ENCODE data around the gene SBF2.

SBF2 gene

DNA sequence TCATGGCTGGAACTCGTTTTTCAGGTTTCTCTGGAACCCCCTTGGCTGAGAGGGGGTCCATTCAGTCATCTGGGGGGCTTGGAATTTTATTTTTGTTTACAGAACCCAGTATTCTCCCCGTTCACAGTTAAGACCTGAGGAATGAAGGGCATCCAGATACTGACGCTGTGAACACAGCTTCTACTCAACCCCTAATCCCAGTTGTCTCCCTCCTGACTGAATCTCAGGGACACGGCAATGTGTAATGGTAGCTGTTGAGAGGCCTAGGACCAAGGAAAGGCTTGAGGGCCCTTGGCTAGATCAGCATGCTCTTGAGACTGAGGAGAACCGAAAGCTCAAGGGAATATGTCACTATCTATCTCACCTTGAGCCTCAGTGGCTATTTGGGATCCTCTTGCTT, 516.5 kb downstream of the SBF2 start:
- H3K9me3 ChIP-seq (ENCODE audit: insufficient read depth, low read length, severe bottlenecking) = no peaks in the 10 kb centered on the region
- no peaks in the 10 kb centered on the region for H3K4me1 ChIP-seq (ENCODE audit: insufficient read depth, low read length)
- H3K9ac ChIP-seq (ENCODE audit: low read depth, low read length) = no peak overlapping the region
- DNase-seq (no peak), ATAC-seq (ENCODE audit: insufficient read depth, low read depth) (no peak)
- no peak overlapping the region for H3K4me2 ChIP-seq (ENCODE audit: insufficient read depth, low read length)
- no peaks in the 10 kb centered on the region for H3K79me2 ChIP-seq (ENCODE audit: insufficient read depth, low read length)
- H3K4me3 ChIP-seq (ENCODE audit: low read depth in 1 of 2, low read length in 2 of 2) = no peak overlapping the region
- H4K20me1 ChIP-seq (ENCODE audit: insufficient read depth, low read length) = no peaks in the 10 kb centered on the region
- H3K27ac ChIP-seq (ENCODE audit: low read length) = no peak overlapping the region
- H3K36me3 ChIP-seq (ENCODE audit: insufficient read depth, low read length) = peaks cover 33% of the 10 kb centered on the region
- H3K27me3 ChIP-seq (ENCODE audit: insufficient read depth, low read length, poor library complexity) = no peaks in the 10 kb centered on the region
- TF ChIP-seq, protein P1, sequence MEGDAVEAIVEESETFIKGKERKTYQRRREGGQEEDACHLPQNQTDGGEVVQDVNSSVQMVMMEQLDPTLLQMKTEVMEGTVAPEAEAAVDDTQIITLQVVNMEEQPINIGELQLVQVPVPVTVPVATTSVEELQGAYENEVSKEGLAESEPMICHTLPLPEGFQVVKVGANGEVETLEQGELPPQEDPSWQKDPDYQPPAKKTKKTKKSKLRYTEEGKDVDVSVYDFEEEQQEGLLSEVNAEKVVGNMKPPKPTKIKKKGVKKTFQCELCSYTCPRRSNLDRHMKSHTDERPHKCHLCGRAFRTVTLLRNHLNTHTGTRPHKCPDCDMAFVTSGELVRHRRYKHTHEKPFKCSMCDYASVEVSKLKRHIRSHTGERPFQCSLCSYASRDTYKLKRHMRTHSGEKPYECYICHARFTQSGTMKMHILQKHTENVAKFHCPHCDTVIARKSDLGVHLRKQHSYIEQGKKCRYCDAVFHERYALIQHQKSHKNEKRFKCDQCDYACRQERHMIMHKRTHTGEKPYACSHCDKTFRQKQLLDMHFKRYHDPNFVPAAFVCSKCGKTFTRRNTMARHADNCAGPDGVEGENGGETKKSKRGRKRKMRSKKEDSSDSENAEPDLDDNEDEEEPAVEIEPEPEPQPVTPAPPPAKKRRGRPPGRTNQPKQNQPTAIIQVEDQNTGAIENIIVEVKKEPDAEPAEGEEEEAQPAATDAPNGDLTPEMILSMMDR (IDR thresholded peaks at IDR 0.05; ENCODE audit: borderline replicate concordance, extremely low read depth, low read length, poor library complexity, severe bottlenecking) = no peak
- TF ChIP-seq EZH2 (IDR thresholded peaks at IDR 0.05; ENCODE audit: borderline replicate concordance, low read depth, low read length, severe bottlenecking) = no peak
- H2AFZ ChIP-seq (ENCODE audit: low read depth, low read length) = no peak overlapping the region

DNA sequence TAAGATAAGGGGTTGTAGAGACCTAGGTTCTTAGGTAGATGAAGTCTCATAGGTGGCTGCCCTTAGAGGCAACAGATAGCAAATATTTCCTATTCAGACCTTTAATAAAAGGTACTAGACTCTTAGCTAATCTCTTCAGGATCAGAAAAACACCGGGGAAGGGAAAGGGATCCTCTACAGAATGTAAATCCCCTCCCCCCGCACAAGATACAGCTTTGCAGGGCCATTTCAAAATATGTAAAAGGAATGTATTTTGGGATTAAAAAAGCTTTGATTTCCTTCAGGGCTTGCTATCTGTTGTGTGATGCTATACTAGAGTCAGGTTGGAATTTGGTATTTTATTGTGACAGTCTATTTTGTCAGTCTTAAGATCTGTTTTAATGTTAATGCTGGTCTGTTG, 517.0 kb downstream of the SBF2 start:
- Histone ChIP-seq H3K4me1 (ENCODE audit: insufficient read depth, low read length) (no peaks in the 10 kb centered on the region), H3K4me3 (ENCODE audit: low read depth in 1 of 2, low read length in 2 of 2) (no peak overlapping the region), H3K27ac (ENCODE audit: low read length) (no peak overlapping the region), H3K9ac (ENCODE audit: low read depth, low read length) (no peak overlapping the region), H3K27me3 (ENCODE audit: insufficient read depth, low read length, poor library complexity) (no peaks in the 10 kb centered on the region), H3K79me2 (ENCODE audit: insufficient read depth, low read length) (no peaks in the 10 kb centered on the region), H2AFZ (ENCODE audit: low read depth, low read length) (no peak overlapping the region), H3K4me2 (ENCODE audit: insufficient read depth, low read length) (no peak overlapping the region), H3K36me3 (ENCODE audit: insufficient read depth, low read length) (peaks cover 33% of the 10 kb centered on the region), H4K20me1 (ENCODE audit: insufficient read depth, low read length) (no peaks in the 10 kb centered on the region), H3K9me3 (ENCODE audit: insufficient read depth, low read length, severe bottlenecking) (no peaks in the 10 kb centered on the region)
- no peak for ATAC-seq (ENCODE audit: insufficient read depth, low read depth)
- DNase-seq = no peak
- TF ChIP-seq, protein P1 (IDR thresholded peaks at IDR 0.05; ENCODE audit: borderline replicate concordance, extremely low read depth, low read length, poor library complexity, severe bottlenecking) = no peak
- TF ChIP-seq EZH2 (IDR thresholded peaks at IDR 0.05; ENCODE audit: borderline replicate concordance, low read depth, low read length, severe bottlenecking) = no peak

DNA sequence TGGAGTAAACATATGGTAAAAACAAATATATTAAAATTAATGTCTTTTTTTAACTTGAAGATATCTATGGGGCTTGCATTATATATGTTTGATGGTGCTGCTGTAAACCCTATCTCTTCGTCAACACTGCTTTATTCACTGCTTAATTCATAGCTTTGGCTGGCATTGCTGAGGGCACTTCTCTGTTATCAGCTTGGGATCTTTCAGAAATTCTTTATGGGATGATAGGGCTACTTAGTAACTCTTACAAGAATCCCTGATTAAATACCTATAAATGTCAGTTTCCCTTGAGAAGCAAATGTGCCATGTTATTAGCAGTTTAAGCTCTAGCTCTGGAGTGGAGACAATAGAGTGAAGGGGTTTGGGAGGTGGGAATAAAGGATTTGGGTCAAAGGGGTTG, 517.8 kb downstream of the SBF2 start:
- no peaks in the 10 kb centered on the region for H3K4me1 ChIP-seq (ENCODE audit: insufficient read depth, low read length)
- H3K4me2 ChIP-seq (ENCODE audit: insufficient read depth, low read length) = no peak overlapping the region
- H3K36me3 ChIP-seq (ENCODE audit: insufficient read depth, low read length) = peaks cover 26% of the 10 kb centered on the region
- H3K79me2 ChIP-seq (ENCODE audit: insufficient read depth, low read length) = no peaks in the 10 kb centered on the region
- H3K9ac ChIP-seq (ENCODE audit: low read depth, low read length) = no peak overlapping the region
- no peaks in the 10 kb centered on the region for H3K27me3 ChIP-seq (ENCODE audit: insufficient read depth, low read length, poor library complexity)
- H3K4me3 ChIP-seq (ENCODE audit: low read depth in 1 of 2, low read length in 2 of 2) = no peak overlapping the region
- no peaks in the 10 kb centered on the region for H4K20me1 ChIP-seq (ENCODE audit: insufficient read depth, low read length)
- H3K27ac ChIP-seq (ENCODE audit: low read length) = no peak overlapping the region
- ATAC-seq (ENCODE audit: insufficient read depth, low read depth) (no peak), DNase-seq (no peak)
- TF ChIP-seq, protein P1 (IDR thresholded peaks at IDR 0.05; ENCODE audit: borderline replicate concordance, extremely low read depth, low read length, poor library complexity, severe bottlenecking) = no peak
- TF ChIP-seq EZH2 (IDR thresholded peaks at IDR 0.05; ENCODE audit: borderline replicate concordance, low read depth, low read length, severe bottlenecking) = no peak
- H3K9me3 ChIP-seq (ENCODE audit: insufficient read depth, low read length, severe bottlenecking) = no peaks in the 10 kb centered on the region
- H2AFZ ChIP-seq (ENCODE audit: low read depth, low read length) = no peak overlapping the region

DNA sequence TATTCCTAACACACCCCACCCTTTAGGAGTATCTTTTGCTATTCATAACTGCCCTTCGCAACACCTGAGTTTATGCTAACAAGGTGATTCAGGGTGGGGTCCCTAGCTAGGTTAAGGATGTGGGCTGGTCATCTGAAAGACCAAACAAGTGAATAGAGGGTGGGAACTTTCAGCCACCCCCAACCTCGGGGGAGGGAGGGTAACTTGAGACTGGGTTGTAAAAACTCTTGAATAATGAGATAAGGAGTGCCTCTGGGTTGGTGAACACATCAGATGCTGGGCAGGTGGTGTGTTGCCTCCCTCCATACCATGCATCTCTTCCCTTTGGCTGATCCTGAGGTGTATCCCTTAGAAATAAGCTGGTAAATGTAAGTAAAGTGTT, 518.6 kb downstream of the SBF2 start:
- no peaks in the 10 kb centered on the region for H3K79me2 ChIP-seq (ENCODE audit: insufficient read depth, low read length)
- H3K9me3 ChIP-seq (ENCODE audit: insufficient read depth, low read length, severe bottlenecking) = no peaks in the 10 kb centered on the region
- H3K36me3 ChIP-seq (ENCODE audit: insufficient read depth, low read length) = peaks cover 18% of the 10 kb centered on the region
- ATAC-seq (ENCODE audit: insufficient read depth, low read depth) (no peak), DNase-seq (no peak)
- H3K4me1 ChIP-seq (ENCODE audit: insufficient read depth, low read length) = no peaks in the 10 kb centered on the region
- H3K4me3 ChIP-seq (ENCODE audit: low read depth in 1 of 2, low read length in 2 of 2) = no peak overlapping the region
- no peaks in the 10 kb centered on the region for H3K27me3 ChIP-seq (ENCODE audit: insufficient read depth, low read length, poor library complexity)
- TF ChIP-seq, protein P1 (IDR thresholded peaks at IDR 0.05; ENCODE audit: borderline replicate concordance, extremely low read depth, low read length, poor library complexity, severe bottlenecking) = no peak
- no peak for TF ChIP-seq EZH2 (IDR thresholded peaks at IDR 0.05; ENCODE audit: borderline replicate concordance, low read depth, low read length, severe bottlenecking)
- H3K9ac ChIP-seq (ENCODE audit: low read depth, low read length) = no peak overlapping the region
- H2AFZ ChIP-seq (ENCODE audit: low read depth, low read length) = no peak overlapping the region
- no peak overlapping the region for H3K27ac ChIP-seq (ENCODE audit: low read length)
- H4K20me1 ChIP-seq (ENCODE audit: insufficient read depth, low read length) = no peaks in the 10 kb centered on the region
- no peak overlapping the region for H3K4me2 ChIP-seq (ENCODE audit: insufficient read depth, low read length)
